Activated CD4-positive, alpha-beta T cell treated with anti-CD3 and anti-CD28 coated beads, Interleukin-2, Interleukin-6, amounts not matched to agents 100 ng/mL and 50 ng/mL, durations not matched to agents 16 hours and 8 hours (primary cell): ENCODE data around the gene TBL1X.
"Not testable (repeated sequence)": the region's sequence is repeated elsewhere in the genome, so short reads cannot be mapped to it uniquely, and the experiment has no call there.

ENCODE experiments used
- DNase-seq: peaks from one replicate; pipeline ENCODE4 v3.0.0-alpha.2; 2020

Gene TBL1X

GRCh38 chrX:9728261-9728660, 263.4 kb downstream of the TBL1X start:
- DNase-seq, result no peak

- DNase-seq, result no peak
Observed at GRCh38 chrX:9729171-9729885, 264.5 kb downstream of the TBL1X start.

- DNase-seq, result no peak
Observed at GRCh38 chrX:9730078-9730477, 265.2 kb downstream of the TBL1X start.

DNA sequence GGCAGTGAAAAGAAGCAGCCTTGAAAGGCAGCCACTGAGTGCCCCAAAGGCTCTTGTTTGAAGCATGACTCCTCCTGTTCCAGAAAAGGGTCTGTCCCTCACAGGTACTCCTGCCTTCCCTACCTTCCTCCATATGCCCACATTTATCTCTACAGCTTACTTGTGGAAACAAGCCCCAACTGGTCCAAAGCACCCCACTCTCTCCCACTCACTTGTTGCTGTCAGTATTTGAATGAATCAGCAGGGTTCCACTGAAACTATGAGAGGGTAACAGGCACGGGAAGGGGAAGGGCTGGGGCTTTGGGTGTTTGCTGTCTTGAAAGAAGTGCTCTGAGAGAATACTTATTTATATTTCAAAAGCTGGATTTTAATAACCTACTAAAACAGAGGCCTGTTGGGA, 265.9 kb downstream of the TBL1X start:
- DNase-seq, result peak; percentile 33

- no peak for DNase-seq
Observed at GRCh38 chrX:9737363-9737762, 272.5 kb downstream of the TBL1X start.

DNA sequence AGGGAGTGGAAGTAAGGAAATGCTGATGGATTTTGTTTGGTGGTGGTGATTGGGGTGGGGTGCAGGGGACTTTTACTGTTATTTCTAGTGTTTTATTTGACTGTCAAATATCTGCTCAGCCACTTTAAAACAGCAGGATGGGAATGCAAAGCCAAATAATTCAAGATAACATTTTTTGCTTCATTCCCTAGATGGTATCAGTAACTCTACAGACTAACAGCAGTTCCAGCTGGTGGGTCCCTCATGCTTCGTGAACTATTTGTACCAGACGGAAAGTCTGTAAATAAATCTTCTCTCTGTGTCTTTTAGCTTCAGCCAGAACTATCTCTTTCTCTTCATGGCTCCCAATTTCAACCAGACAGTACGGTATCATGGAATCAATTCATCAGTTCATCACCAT, 273.3 kb downstream of the TBL1X start:
- no peak for DNase-seq

DNA sequence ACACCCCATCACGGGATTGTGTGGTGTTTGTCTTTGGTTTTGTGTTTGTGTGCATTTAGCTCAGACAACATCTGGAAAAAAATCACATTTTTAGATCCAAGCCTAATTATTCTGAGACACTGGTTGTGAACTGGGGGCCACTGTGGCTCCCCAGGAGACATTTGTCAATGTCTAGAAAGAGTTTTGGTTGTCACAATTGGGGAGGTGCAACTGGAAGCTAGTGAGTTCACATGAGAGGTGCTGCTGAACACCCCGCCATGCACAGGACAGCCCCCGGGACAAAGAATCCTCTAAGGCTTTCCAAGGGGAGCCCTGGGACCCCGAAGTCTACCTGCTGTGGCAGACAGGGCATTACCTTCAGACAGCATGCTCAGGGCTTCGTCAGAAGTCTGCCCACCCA, 274.3 kb downstream of the TBL1X start:
- DNase-seq, result no peak

DNA sequence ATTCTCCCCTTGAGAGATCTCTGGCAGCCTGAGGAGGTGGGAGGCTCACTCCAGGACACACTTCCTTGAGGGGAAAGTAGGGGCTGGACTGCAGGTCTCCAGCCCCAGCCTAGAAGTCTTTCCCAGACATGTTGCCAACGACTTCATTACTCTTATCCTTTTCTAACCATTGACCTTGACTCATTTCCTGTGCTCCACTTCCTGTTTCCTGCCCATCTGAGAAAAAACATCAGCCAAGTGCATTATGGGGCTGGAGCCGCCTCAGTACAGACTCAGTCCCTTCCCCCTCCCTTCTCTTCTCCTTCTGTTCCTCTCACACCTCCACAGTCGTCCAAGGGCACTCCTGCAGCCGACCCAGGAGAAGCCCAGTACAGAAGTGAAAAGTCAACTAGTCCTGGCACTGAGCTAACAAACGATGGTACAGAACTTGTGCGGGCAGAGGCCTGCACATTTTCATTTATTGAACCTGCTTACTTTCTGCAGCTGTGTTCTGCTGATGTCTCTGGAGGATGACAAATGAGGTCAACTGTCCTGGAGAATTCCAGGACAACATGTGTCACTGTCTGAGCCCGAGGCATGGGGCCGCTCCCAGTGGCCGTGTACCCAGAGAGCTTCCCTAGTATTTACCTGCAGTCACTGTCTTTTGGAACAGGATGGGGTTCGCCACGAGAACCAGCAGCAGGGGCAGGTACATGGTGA, 280.7 kb downstream of the TBL1X start:
- DNase-seq, result peak; percentile 33

DNA sequence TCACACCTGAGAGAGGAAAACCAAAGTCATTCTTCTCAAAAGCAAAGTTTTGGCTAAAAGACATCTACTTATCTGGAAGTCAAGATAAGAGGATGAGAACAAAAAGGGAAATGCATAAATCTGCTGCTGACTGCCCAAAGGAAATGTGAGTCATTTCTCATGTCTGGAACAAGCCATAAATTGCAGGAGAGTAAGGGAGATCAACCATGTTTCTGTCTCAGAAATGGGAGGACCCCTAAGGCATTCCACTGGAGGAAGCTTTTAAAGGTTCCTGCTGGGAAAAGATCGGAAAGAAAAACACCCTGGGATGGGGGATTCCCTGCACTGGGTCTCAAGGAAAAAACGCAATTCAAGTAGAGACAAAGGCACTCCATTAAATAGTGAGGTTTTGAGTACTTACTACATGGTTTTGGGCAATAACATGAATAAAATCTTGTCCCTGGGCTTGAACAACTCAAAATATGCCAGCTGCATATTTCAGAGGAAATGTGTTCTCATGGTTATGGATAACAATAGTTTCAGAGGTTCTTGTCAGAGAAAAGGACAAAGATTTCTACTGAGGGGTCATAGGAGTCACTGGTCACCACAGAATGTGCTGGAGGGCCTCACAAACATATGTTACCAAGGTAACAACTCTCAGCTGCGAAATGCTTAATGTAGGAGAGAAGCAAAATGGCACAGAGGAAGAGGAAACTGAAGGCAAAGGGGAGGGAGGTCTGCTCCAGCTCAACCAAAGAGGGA, 281.5 kb downstream of the TBL1X start:
- DNase-seq, result no peak

DNA sequence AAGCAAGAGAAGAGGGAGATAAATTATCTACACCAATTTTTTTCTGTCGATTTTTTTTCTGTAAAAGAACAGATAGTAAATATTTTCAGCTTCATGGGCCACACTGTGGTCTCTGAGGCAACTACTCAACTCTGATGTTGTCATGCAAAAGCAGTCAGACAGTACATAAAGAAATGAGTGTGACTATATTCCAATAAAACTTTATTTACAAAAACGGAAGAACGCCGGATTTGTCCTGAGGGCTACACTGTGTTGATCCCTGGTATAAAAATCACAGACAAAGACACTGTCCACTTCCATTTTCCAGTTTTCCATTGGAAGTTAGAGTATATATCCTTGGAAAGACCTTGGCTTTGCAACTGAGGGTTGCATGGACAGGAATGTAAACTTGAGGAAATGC, 282.8 kb downstream of the TBL1X start:
- DNase-seq, result no peak

DNA sequence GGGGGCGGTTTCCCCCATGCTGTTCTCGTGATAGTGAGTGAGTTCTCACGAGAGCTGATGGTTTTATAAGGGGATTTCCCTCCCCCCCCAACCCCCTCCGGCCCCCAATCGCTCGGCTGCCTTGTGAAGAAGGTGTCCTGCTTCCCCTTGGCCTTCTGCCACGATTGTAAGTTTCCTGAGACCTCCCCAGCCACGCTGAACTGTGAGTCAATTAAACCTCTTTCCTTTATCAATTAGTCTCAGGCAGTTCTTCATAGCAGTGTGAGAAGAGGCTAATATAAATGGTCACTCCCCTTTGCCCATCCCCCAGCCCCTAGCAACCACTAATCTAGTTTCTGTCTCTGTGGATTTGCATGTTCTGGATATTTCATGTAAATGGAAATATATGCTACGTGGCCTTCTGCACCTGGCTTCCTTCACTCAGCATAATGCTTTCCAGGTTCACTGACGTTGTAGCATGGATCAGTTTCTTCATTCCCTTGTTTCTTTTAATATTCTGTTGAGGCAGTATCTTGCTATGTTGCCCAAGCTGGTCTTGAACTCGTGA, 284.4 kb downstream of the TBL1X start:
- no peak for DNase-seq

GRCh38 chrX:9757366-9757765, 292.5 kb downstream of the TBL1X start:
- no peak for DNase-seq

GRCh38 chrX:9758021-9758638, 293.3 kb downstream of the TBL1X start:
- no peak for DNase-seq

- DNase-seq, result no peak
Observed at GRCh38 chrX:9759337-9759736, 294.5 kb downstream of the TBL1X start.

DNA sequence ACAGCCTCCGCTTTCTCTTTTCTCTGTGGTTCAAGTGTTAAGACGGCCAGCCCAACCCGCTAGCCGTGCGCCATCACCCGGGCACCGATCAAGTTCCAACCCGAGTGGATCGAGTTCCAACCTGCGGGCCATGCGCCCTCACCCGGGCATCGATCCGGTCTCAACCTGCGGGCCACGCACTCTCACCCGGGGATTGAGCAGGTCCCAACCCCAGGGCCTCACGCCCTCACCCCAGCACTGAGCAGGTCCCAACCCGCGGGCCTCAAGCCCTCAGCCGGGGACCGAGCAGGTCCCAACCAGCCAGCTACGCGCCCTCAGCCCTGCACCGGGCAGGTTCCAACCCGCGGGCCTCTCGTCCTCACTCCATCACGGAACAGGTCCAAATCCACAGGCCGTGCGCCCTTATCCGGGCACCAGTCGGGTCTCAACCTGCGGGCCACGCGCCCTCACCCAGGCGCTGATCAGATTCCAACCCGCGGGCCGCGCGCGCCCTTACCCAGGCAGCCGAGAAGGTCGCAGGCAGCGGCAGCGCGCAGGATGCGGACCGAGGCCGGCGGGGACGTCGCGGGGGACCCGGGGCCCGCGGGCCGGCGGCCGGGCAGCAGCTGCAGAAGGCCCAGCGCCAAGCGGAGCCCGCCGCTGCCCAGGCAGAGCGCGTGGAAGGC, 300.3 kb downstream of the TBL1X start:
- DNase-seq, result no peak

- no peak for DNase-seq
Observed at GRCh38 chrX:9765737-9766097, 300.9 kb downstream of the TBL1X start, which contains the start of gene GPR143. Gene GPR143, minus strand, starts transcription at chrX:9765847. Its CDS starts 30 bp downstream, at chrX:9765817.

GRCh38 chrX:9767375-9767774, 302.5 kb downstream of the TBL1X start:
- no peak for DNase-seq

DNA sequence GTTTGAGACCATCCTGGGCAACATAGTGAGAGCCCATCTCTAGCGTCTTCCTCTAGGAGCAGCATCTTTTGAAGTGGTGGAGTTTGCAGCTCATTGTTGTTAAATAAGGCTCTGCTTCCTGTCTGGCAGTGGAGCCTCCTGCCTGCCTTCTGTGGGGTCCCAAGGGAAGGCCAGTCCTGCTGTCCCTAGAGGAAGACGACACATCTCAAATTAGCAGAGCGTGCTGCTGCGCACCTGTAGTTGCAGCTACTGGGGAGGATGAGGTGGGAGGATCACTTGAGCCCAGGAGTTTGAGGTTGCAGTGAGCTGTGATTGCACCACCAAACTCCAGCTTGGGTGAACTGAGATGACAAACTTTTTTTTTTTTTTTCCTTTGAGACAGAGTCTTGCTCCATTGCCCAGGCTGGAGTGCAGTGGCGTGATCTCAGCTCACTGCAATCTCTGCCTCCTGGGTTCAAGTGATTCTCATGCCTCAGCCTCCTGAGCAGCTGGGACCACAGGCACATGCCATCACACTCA, 303.5 kb downstream of the TBL1X start:
- not testable (repeated sequence) for DNase-seq

DNA sequence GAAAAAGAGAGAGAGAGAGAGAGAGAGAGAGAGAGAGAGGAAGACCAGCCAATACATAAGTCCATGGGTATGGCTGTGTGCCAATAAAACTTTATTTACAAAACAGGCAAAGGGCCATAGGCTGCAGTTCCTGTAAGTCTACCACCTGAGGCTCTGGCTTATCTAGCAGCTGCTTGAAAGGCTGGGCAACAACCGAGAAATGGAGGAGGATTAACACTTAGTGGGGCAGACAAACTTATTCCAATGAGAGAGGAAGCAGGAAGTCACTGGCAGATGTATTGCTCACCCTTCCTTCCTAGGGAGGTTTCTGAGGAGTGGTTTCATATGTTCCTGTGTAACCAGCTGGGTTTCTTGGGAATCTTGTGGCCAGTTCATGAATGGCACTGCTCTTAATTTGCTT, 305.5 kb downstream of the TBL1X start:
- DNase-seq, result no peak

DNA sequence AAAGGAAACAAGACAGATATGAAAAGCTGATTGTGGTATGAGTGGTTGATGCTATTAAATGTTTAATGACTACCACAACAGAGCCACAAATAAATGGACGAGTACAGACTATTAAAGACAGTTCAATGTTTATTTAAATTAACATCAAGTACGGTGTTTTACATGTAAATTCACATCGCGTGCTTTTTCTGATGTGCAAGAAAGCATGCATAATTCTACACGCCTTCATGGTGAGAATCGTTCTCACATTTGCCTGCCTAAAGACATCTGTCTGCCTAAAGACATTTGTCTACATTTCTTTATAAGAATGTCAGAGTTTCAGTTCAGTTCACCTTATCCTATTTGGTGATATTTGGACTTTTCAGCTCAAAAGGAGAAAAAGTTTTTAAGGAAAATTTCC, 308.1 kb downstream of the TBL1X start:
- no peak for DNase-seq

DNA sequence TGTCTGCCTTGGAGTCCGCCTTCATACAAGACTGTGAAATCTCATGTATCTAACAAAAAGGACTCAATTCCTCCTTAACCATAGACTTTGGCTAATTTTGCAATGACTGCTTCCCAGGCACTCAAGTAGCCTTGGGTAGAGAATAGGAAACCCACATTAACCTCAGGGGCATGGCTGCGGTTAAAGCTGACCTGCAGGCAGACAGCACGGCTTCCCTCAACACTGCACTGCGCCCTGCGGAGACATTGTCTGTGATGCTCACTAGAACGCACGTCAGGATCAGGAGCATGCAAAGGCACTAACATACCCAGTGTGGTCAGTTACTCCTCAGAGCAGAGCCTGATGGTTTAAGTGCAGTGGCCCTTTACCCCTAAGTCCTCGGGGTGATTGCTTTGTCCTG, 311.1 kb downstream of the TBL1X start:
- peak; percentile 7 for DNase-seq

- no peak for DNase-seq
Observed at GRCh38 chrX:9781941-9782340, 317.1 kb downstream of the TBL1X start.
